ENCODE results near the gene HSP90AB1. TPM values are rescaled to one million over a fixed set of nuclear protein-coding genes. Genes with fewer than 3 reads are reported as not detected.

Gene HSP90AB1
- total and polyA plus RNA-seq, 7 donors = 182 to 569 (median 484) TPM

DNA sequence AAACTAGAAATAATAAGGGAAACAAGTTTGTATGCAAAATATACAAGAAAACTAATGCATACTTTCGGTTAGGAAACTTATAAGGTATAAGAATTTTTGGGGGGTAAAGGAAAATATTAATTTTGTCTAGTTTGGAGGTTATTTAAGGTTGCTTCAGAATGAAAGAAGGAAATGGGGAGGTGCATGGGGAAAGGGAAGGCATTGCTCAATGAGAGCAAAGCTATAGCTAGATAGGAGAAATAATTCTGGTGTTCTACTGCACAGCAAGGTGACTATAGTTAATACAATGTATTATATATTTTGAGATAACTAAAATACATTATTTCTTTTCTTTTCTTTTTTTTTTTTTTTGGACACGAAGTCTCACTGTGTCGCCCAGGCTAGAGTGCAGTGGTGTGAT lies 35.6 kb upstream of the HSP90AB1 start:
- Histone ChIP-seq H3K4me3 (no peak overlapping the region), H3K9me3 (no peaks in the 10 kb centered on the region), H3K27me3 (no peaks in the 10 kb centered on the region), H3K36me3 (no peaks in the 10 kb centered on the region), H3K4me1 (peaks cover 0 to 5% (median under 1%) of the 10 kb centered on the region in 4 donors), H3K27ac (no peak overlapping the region)
- TF ChIP-seq EP300 (IDR thresholded peaks at IDR 0.05) (no peak), POLR2AphosphoS5 (IDR thresholded peaks at IDR 0.05) (no peak), POLR2A (IDR thresholded peaks at IDR 0.05) (no peak)
- TF ChIP-seq, protein P1, sequence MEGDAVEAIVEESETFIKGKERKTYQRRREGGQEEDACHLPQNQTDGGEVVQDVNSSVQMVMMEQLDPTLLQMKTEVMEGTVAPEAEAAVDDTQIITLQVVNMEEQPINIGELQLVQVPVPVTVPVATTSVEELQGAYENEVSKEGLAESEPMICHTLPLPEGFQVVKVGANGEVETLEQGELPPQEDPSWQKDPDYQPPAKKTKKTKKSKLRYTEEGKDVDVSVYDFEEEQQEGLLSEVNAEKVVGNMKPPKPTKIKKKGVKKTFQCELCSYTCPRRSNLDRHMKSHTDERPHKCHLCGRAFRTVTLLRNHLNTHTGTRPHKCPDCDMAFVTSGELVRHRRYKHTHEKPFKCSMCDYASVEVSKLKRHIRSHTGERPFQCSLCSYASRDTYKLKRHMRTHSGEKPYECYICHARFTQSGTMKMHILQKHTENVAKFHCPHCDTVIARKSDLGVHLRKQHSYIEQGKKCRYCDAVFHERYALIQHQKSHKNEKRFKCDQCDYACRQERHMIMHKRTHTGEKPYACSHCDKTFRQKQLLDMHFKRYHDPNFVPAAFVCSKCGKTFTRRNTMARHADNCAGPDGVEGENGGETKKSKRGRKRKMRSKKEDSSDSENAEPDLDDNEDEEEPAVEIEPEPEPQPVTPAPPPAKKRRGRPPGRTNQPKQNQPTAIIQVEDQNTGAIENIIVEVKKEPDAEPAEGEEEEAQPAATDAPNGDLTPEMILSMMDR (IDR thresholded peaks at IDR 0.05) = no peak
- 87 to 89% methylated on average over 3 of the region's 3 CpGs for WGBS, 2 donors
- no peak for DNase-seq
- intact Hi-C loops (cut with DNase I) = no loop called here

DNA sequence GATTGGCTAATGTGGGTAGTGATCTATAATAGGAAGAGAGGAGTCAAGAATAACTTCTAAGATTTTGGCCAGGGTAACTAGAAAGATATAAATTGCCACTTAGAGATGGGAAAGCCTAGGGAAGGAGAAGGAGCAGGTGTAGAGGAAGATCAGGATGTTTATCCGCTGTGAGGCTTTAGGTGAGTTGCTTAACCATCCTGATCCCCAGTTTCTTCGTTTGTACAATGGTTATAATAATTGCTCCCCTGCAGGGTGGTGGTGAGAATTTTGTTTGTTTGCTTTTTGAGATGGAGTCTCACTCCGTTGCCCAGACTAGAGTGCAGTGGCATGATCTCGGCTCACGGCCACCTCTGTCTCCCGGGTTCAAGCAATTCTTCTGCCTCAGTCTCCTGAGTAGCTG lies 32.6 kb upstream of the HSP90AB1 start:
- Histone ChIP-seq H3K4me3 (no peak overlapping the region), H3K9me3 (no peaks in the 10 kb centered on the region), H3K27me3 (no peaks in the 10 kb centered on the region), H3K4me1 (peaks cover 0 to 36% (median 29%) of the 10 kb centered on the region in 4 donors), H3K36me3 (no peaks in the 10 kb centered on the region), H3K27ac (no peak overlapping the region)
- TF ChIP-seq EP300 (IDR thresholded peaks at IDR 0.05) (no peak), POLR2A (IDR thresholded peaks at IDR 0.05) (no peak), POLR2AphosphoS5 (IDR thresholded peaks at IDR 0.05) (no peak)
- TF ChIP-seq, protein P1 (IDR thresholded peaks at IDR 0.05) = no peak
- intact Hi-C loops (cut with DNase I) = no loop called here
- 85 to 92% methylated on average over 6 of the region's 6 CpGs for WGBS, 2 donors
- no peak for DNase-seq

DNA sequence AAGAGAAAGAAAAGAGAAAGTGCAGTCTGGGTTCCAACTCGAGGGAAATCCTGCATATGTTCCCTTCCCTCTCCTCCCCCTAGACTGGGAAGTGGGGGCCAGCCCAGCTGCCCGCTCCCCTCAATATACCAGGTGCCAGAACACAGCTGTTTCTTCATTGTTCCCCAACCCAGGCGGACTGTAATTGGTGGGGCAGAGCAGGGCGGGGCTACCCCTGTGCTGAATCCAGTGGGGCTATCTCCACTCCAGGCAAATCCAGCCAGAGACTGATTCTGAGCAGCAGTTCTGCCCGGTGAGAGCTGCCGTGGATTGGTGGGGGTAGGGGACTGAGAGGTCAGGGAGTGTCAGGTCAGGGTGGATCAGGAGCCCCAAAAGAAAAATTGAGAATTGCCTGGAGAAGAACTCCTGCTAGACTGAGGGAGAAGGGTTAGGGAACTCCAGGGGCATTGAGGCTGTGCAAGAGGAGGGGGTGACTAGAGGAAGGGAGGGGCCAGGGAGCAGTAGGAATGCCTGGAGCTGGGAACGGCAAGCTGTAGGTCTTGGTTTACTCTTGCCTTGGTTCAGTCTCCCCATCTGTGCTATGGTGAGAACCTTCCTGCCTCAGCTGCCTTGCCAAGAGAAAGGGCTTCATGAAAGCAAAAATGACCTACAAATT lies 30.1 kb upstream of the HSP90AB1 start, which contains the start of gene MYMX:
Gene MYMX (plus strand): TSS at position 250 of the 655 bp plus-strand sequence. CDS start 546 bp downstream, outside the sequence.
- DNase-seq = peak; percentile 78
- H3K27ac ChIP-seq = peak within 1 kb of the TSS; percentile 94 to 98 (median 97)
- H3K4me3 ChIP-seq = peak within 1 kb of the TSS in 1 of 4 donors; percentile 7
- TF ChIP-seq, protein P1 (IDR thresholded peaks at IDR 0.05) = no peak
- TF ChIP-seq POLR2AphosphoS5 (IDR thresholded peaks at IDR 0.05) = peak in 1 of 4 donors; percentile 10
- H3K9me3 ChIP-seq = no peaks in the 10 kb centered on the region
- no peaks in the 10 kb centered on the region for H3K27me3 ChIP-seq
- WGBS, 2 donors = 12 to 28% methylated on average over 7 of the region's 7 CpGs
- H3K36me3 ChIP-seq = no peaks in the 10 kb centered on the region
- H3K4me1 ChIP-seq = peaks cover 0 to 60% (median 51%) of the 10 kb centered on the region in 4 donors
- intact Hi-C loops (cut with DNase I) = loop anchor here (1.0 kb wide), 1 partner anchor 45 kb away; no protein-coding TSS in a partner anchor

DNA sequence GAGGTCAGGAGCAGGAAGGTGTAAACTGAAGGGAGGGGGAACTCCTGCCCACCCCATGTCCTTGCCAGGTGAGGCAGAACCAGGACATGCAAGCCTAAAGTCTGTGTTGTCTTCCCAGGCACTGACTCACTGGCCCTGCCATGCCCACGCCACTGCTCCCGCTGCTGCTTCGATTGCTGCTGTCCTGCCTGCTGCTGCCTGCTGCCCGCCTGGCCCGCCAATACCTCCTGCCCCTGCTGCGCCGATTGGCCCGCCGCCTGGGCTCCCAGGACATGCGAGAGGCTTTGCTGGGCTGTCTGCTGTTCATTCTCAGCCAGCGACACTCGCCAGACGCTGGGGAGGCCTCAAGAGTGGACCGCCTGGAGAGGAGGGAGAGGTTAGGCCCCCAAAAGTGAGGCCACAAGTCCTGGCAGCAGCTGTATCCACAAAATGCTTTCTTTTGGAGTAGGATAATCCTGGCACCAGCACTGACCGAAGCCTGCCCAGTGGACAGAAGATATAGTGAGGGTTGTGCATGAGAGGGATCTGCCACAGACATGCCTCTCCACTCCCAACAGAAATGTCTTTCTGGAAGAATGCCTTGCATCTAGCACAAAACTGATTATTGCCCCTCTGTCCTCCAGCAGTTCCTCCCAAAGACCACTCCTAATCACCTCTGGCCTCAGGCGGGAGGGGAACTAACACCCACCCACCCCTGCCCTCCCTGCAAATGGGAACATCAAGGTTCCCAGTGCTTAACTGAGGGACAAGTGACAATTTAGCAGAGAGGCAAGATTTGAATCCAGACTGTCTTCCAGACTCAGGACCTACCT lies 29.4 kb upstream of the HSP90AB1 start:
- H3K27ac ChIP-seq = peak overlapping the region; percentile 94 to 98 (median 97)
- H3K27me3 ChIP-seq = no peaks in the 10 kb centered on the region
- no peaks in the 10 kb centered on the region for H3K9me3 ChIP-seq
- H3K36me3 ChIP-seq = no peaks in the 10 kb centered on the region
- peaks cover 0 to 67% (median 58%) of the 10 kb centered on the region in 4 donors for H3K4me1 ChIP-seq
- TF ChIP-seq POLR2AphosphoS5 (IDR thresholded peaks at IDR 0.05) = peak in 3 of 4 donors; percentile 54 to 60 (median 56)
- TF ChIP-seq, protein P1 (IDR thresholded peaks at IDR 0.05) = no peak
- DNase-seq = peak; percentile 92
- H3K4me3 ChIP-seq = peak overlapping the region in 1 of 4 donors; percentile 7
- intact Hi-C loops (cut with DNase I) = no loop called here
- 79 to 84% methylated on average over 16 of the region's 16 CpGs for WGBS, 2 donors
